Anterior cingulate cortex (tissue), 58 donors: ENCODE data around the gene LRP1.
A peak's percentile ranks its signal among the peaks of the same experiment; 100 is the strongest.

Experiments used
- DNase-seq, 58 donors: peaks; one replicate each; lab custom pipeline; 2025; lab: John Stamatoyannopoulos, UW

The LRP1 gene

DNA sequence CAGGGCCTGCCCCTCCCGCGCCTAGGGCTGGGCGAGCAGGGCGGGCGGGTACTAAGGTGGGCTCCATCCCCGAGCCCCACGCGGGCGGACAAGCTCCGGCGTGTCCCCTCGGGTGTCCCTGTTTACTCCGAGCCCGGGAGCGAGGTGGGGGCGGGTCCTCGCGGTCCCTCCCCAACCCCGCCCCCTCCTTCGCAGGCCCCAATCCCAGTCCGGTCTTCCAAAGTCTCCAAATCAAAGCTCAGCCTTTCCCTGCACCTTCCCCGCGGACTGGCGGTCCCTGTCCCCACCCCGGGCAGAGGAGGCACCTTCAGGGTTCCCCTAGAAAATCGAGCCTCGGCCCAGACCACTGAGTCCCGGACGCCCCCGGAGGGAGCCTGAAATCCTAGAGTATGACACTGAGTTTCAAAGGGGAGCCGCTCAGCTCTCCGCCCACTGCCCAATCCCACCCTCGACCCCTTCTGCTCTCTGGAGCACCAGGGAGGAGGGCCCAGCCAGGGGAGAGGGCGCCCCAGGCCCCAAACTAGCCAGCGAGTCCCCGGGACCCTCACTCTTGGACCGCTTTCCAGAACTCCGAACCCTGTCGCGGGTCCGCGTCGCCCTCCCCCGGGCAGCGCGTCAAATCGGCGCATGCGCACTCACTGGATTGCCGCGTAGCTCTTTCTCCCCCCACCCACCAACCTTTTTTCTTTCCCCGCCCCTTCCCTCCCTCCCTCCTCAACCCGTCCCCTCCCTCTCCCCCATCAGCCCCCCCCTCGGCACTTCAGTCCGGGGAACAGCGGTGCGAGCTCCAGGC is at the start of gene LRP1:
LRP1 (plus strand) TSS at position 758 of the 793 bp plus-strand sequence. CDS start 482 bp downstream, outside the sequence.
- peak in 56 of 58 donors; percentile 38 to 91 (median 77) for DNase-seq

DNA sequence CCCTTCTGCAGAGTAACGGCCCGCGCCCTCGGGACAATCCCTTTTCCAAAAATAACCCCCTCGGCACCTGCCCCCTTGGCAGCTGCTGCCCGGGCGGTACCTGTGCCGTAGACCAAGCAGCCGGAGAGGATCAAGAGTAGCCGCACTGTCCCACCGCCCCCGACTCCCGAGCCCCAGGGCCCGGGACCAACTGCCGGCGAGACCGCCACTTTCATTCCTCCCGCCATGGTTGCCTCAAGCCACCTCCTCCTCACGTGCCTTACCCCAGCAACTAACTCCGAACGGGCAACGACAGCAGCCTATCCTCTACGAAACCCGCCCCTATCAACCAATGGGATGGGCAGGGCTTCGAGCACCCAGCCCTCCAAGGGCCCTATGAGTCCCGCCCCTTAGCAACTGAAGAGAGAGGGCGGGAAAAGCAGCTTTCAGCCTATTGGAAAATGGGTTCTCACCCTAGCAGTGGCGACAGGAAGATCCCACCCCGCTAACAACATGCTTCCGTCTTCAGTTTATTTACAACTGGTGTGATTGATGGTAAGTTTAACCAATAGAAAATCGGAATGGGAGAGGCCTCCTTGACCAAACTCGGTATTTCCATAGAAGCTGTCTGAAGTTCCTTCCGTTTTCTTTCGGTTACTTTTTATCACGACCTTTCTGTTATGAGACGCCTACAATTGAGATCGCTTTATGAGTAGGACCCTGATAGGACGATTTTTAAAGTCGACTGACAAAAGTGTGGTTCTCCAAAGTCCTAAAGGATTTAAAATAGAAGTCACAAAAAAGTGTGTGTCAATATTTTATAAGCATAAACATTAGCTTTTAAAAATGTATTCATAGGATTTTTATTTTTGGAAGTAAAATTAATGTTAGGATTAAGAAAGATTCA is 49.5 kb upstream of the LRP1 start, which contains the start of gene NEMP1:
NEMP1 (minus strand) TSS at position 273 of the 886 bp plus-strand sequence; CDS start at position 227, 46 bp downstream.
- peak; percentile 66 to 100 (median 98) for DNase-seq

- no peak for DNase-seq
Measured at GRCh38 chr12:57079821-57080220, 48.5 kb upstream of the LRP1 start.

DNA sequence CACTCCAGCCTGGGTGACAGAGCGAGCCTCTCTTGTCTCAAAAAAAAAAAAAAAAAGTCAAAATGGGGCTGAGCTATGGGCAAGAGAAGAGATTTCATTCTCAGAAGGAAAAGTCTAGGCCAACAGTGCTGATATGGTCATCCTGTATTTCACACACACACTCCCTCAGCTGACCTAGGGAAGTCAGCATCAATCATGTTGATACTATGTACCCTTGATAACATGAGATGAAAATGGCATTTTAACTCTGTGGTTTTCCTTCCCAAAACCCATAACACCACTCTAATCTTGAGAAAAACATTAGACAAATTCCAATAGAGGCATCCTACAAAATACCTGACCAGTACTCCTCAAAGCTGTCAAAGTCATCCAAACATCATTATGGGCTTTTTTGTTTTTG is 47.4 kb upstream of the LRP1 start:
- no peak for DNase-seq

DNA sequence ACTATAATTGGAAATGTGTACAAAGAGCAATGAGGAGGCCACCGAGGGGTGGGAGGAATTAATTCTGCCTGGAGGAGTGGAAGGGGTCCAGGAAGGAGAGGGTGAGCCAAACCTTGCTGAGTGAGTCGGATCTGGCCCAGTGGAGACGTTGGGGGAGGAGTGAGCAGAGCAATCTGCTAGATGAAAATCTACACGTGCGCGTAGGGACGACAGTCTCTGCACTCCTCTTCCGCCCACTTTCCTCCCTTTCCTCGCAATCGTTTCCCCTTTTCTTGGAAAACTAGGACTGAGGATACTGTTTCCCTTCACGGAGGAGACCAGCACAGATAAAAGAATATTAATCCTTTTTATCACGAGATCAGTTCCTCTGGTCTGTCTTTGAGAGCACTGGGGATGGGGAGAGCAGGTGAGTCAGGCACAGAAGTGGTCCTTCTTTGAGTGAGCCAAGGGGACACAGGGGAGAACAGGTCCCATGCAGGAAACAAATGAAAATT is 42.2 kb upstream of the LRP1 start:
- peak in 17 of 58 donors; percentile 6 to 46 (median 20) for DNase-seq

GRCh38 chr12:57086493-57087009 is 41.7 kb upstream of the LRP1 start:
- DNase-seq, result peak in 42 of 58 donors; percentile 9 to 67 (median 38)

DNA sequence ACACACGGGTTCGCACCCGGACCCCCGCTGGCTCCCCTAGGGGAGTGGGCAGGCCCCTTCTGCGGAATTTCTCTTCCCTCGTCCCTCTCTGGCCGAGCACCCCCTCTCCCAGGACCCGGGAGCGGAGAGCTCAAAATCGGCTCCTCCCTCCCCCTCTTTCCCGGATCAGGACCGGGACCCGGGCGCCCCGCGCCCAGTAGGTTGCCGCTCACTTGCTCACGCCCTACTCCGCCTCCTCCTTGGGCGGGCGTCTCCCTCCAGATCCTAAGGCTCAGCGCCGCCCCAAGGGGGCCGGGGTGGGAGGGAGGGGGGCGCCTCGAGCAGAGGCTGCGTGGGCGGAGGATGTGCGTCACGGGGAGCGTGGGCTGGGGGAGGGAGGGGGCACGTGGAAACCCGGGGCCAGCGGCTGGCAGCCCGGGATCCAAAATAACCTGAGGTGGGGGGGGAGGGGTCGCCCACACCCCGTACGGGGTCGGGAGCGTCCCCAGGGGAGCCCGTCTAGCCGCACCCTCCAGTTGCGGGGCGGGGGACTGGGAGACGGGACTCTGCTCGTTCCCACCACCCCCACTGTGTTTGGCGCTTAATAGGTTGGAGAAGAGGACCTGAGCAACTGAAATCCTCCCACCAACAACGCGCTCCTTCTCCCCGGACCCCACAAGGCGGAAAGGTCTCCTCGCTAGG is 41.1 kb upstream of the LRP1 start:
- peak in 52 of 58 donors; percentile 6 to 79 (median 60) for DNase-seq

GRCh38 chr12:57087691-57088353 is 40.5 kb upstream of the LRP1 start:
- DNase-seq, result peak in 31 of 58 donors; percentile 25 to 72 (median 47)

GRCh38 chr12:57088354-57089270 is 39.7 kb upstream of the LRP1 start, which contains the start of gene NAB2:
NAB2 (plus strand) TSS chr12:57089114; CDS start chr12:57089272, 158 bp downstream.
- peak in 57 of 58 donors; percentile 47 to 93 (median 84) for DNase-seq

- peak in 51 of 58 donors; percentile 17 to 70 (median 49) for DNase-seq
Measured at GRCh38 chr12:57089271-57090245, 38.7 kb upstream of the LRP1 start.

GRCh38 chr12:57090490-57090889 is 37.8 kb upstream of the LRP1 start:
- DNase-seq, result no peak

DNA sequence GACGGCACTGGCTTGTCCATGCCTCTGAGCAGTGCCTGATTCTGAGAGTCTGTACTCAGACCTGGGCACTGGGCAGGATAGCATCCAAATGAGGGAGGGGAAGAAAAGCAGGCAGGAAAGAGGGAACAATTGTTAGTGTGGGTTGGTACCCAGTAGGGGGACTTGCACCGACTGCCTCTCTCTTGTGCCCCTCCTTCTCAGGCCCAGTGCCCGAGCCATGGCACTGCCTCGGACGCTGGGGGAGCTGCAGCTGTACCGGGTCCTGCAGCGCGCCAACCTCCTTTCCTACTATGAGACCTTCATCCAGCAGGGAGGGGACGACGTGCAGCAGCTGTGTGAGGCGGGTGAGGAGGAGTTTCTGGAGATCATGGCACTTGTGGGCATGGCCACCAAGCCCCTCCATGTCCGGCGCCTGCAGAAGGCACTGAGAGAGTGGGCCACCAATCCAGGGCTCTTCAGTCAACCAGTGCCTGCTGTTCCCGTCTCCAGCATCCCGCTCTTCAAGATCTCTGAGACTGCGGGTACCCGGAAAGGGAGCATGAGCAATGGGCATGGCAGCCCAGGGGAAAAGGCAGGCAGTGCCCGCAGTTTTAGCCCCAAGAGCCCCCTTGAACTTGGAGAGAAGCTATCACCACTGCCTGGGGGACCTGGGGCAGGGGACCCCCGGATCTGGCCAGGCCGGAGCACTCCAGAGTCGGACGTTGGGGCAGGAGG is 37.2 kb upstream of the LRP1 start:
- peak in 51 of 58 donors; percentile 11 to 73 (median 50) for DNase-seq

DNA sequence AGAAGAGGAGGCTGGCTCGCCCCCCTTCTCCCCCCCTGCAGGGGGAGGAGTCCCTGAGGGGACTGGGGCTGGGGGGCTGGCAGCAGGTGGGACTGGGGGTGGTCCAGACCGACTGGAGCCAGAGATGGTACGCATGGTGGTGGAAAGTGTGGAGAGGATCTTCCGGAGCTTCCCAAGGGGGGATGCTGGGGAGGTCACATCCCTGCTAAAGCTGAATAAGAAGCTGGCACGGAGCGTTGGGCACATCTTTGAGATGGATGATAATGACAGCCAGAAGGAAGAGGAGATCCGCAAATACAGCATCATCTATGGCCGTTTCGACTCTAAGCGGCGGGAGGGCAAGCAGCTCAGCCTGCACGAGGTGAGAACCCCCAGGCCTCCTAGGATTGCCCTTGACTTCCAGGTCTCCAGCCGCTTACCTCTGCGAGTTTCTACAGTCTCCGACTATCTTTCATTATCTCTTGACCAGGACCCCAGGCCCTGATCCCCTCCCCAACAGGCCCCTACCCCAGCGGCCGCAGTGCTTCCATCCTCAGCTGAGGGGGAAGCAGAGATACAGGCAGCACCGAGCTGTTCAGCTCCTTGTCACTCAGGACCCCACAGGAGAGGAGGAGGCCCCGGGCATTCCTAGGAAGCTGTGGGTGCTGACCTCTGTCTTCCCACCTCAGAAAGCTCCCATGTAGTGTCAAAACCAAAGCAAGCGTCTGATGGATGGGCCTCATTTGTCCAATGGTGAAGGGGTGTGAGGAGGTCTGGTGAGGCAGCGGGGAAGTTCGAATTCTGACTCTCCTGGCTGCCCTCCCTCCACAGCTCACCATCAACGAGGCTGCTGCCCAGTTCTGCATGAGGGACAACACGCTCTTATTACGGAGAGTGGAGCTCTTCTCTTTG is 36.4 kb upstream of the LRP1 start:
- no peak for DNase-seq

DNA sequence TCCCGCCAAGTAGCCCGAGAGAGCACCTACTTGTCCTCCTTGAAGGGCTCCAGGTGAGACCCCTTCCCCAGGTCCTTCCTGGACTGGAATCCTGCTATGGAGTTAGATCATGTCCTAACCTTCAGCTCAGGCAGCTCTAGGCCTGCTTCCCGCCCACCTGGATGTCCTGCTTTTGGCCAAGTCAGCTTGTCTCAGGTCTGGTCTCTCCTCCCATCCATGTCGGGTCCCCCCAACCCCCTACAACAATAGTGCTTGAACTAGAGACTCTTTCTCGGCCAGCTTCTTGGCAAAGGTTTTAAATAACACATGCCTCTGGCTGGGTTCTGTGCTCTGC is 35.8 kb upstream of the LRP1 start:
- no peak for DNase-seq

DNA sequence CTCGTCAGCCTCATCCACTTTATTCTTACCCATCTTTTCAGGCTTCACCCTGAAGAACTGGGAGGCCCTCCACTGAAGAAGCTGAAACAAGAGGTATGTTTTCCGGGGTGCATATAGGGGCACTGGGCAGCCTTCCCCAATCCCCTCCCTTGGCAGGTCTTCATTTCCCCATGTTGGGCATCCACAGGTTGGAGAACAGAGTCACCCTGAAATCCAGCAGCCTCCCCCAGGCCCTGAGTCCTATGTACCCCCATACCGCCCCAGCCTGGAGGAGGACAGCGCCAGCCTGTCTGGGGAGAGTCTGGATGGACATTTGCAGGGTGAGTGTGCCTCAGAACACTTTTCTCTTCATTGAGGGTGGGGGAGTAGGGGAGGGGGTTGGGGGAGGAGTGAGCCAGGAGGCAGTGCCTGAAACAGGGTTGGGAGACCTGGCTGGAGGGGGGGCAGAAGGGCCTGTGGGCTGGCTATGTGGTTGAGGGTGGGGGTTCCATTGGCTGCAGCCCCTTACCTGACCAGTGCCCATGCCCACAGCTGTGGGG is 35.3 kb upstream of the LRP1 start:
- DNase-seq, result no peak
